Stimulated activated CD4-positive, alpha-beta T cell treated with anti-CD3 and anti-CD28 coated beads, TNF-alpha, amount 100 ng/mL, for 24 hours (primary cell): ENCODE data around the gene HSPBP1.
"Not testable (repeated sequence)": the region's sequence is repeated elsewhere in the genome, so short reads cannot be mapped to it uniquely, and the experiment has no call there.

Experiments
- DNase-seq, 3 experiments: peaks; one replicate each; pipeline ENCODE4 v3.0.0-alpha.2; 2020; ENCODE audit warnings: low read depth in 3 of 3

HSPBP1 gene

DNA sequence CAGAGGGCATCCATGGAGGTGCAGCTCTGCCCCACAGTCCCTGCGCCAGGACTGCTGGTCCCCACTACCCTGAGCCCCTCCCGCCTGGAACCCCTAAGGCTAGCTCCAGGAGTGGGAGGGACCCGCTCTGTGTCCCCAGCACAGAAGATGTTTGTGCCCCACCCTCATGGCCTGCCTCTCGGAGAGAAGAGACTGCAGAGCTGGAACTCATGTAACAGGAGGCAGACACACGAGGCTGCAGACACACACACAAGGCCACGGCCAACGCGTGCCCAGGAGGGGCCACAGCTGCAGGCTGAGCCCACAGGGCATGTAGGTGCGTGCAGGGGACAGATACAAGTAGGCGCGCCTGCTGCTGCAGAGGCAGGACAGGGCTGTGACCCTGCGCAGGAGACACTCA is 40.9 kb downstream of the HSPBP1 start:
- DNase-seq = no peak

DNA sequence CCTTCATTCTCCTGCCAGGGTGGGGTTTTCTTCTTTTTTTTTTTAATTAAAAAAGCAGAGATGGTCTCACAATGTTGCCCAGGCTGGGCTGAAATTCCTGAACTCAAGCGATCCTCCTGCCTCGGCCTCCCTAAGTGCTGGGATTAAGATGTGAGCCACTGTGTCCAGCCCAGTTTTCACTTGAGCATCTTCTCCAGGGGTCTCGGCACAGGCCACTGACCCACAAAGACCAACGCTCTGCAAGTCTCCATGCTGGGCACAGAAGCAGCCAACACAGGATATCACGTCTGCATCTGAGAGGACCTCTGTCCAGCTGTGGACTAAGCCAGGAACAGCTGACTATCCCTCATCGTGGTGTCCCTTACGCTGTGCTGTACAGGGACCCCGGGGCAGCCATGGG is 41.9 kb downstream of the HSPBP1 start:
- DNase-seq = no peak

DNA sequence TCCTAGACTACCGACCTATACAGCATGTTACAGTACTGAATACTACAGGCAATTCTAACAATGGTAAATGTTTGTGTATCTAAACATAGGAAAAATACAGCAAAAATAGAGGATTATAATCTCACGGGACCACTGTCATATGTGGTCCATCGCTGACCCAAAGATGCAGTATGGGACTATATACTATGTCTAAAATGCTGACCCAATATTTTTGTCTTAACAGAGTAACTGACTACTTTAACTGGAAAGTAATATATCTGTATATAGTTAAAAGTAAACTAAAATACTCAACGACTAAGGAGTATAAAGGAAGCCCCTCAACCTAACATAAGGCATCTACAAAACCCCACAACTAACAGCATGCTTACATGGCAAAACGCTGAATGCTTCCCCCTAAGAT is 46.9 kb downstream of the HSPBP1 start:
- DNase-seq = no peak

DNA sequence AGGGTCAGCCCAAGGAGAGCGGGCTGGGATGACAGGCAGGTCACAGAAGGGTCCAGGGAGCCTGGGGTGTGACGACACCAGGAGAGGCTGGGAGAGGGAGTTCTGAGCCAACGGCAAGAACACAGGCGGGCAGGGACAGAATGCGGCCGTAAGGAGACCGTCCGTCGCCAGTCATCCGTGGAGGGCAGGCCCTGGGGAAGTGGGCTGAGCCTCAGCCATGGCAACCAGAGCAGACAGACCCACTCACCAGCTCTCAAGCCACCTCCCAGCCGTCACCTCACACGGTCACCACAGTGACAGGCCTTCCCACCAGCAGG is 47.7 kb downstream of the HSPBP1 start:
- no peak for DNase-seq

DNA sequence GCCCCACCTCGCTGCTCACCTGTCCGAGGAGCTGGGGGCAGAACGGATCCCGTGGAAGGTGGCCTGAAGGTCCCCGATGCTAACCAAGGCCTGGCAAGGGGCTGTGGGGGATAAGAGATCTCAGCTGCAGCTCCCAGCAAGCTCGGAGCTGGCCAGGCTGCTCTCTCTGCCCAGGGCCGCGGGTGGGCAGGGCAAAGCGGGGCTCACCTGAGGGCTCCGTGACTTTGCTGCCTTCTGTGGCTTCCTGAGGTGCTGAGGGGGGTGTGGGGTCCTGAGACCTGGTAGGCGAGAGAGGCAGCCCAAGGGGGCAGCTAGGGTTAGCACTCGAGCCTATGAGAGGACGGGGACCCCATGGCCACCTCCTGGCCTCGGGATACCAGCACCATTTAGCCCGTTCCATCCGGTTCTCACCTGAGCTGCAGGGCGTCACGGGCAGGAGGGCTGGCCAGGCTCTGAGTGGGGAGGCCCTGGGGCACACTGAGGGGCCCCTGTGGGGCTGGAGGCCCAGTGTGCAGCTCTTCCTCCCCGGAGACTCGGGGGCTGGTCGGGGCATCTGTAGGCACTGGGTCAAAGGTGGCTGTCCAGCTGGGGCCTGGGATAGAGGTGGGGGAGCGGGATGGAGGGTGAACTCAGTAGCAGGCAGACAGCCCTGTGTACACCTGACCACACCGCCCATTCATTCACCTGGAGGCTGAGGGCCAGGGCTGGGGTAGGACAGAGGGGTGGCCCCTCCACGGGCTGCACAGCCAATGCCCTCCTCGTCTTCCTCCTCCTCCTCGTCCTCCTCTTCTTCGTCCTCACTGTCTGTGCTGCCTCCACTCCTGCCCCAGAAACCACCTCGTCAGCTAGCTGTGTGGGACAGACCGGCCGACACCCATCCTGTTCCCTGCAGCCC is 48.3 kb downstream of the HSPBP1 start:
- no peak for DNase-seq

DNA sequence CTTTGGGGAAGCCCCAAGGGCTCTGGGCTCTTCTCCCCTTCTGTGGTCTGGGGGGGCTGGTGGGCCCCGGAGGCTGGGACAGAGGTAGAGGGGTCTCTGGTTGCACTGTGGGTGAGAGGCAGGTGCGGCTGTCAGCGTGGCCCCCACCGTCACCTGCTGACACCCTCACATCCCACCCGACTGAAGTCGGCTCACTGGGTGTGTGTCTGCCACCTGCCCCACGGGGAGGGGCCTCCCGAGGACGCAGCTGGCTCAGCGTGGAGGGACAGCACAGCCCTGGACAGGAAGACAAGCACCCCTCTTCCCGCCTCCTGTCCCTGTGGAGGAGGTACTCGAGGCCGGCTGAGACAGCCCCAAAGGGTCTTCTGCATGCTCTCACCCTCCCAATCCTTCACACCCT is 49.1 kb downstream of the HSPBP1 start:
- DNase-seq = no peak

DNA sequence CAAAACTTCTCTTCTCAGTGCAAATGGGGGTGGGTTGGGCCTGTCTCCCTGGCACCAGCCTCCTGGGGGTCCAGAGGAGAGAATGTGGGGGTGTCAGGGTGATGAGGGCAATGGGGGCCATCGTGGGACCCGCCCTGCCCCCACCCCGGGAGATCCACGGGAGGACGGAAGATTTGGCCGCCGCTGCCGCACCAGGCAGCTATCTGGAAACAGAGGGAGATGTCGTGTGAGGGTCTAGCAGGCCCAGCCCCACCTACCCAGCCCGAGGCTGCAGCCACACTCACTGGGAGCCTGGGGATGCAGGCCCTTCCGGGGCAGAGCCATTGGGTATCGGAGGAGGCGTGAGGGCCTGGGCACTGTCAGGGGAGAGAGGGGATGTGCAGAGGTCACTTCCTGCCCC is 49.6 kb downstream of the HSPBP1 start:
- DNase-seq = no peak

DNA sequence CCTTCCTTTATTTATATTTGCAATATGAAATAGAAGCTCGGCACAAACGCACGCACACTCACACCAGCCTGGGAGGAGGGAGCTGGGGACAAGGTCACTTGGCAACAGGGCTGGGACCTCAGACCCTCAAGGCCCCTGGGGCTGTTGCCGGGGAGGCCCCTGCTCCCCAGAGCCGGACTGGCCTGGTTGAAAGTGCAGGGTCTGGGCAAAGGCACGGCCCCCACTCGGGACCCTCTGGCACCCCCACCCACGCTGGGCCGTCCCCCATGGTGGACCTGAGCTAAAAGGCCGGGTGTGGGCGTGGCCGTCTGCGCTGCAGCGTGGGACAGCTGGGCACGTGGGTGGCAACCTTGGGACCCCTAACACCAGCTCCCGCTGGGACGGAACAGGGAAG is 50.1 kb downstream of the HSPBP1 start:
- DNase-seq = no peak

DNA sequence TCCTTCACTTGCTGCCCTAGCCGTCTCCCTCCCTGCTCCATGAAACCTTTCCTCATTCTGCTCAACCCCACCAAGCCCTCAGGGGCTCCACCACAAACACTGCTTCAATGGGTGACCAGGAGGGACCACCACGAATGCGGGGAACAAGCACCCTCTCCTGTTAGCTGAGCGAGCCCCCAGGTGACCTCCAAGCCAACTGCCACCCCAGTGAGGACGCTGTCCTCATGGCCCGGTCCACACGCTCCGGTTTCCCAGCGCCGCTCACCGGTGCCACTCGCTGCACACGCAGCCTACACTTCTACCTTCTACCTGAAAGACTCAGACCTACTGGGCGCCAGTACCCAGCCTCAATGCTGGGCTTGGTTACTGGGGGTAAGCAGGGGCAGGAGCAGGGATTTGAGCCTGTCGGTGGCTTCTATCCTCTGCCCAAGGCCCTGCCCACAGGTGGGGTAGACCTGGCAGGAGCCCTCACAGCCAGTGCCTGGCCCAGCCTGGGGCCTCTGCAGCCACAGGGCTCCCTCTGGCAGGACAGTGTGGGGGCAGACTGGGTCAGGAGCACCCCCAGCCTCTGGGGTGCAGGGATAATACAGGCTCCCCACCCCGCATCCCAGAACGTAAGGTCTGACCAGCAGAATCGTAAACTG is 50.6 kb downstream of the HSPBP1 start:
- no peak for DNase-seq

DNA sequence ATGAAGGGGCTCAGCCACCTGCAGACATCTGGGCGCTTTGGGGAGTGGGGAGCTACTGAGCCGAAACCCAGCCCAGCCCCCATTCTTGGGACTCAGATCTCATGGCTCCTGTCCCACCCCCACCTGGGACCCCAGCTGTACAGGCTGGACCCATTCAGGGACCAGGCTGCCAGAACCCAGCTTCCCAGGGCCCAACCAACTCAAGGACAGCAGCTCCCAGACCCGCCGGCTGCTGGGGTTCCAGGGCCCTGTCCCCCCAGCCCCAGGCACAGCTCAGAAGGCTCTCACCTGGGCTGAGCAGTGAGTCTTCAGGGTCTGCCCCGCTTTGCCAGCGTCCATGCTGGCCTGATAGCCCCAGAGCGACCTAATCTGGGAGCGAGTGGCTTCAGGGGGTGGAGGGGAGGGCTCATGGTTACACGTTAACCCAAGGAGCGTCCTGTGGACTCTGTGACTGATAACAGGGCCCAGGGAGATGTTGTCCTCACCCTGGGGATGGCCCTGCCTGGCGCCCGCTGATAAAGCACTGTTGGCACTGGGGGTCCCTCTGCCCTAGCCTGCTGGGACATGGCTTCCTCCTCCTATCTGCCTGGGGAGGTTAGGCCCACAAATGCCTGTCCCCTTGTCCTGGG is 51.4 kb downstream of the HSPBP1 start, which contains the start of gene TMEM86B:
TMEM86B (minus strand) TSS at position 361 of the 629 bp plus-strand sequence; CDS start at position 339, 22 bp downstream.
- no peak for DNase-seq

DNA sequence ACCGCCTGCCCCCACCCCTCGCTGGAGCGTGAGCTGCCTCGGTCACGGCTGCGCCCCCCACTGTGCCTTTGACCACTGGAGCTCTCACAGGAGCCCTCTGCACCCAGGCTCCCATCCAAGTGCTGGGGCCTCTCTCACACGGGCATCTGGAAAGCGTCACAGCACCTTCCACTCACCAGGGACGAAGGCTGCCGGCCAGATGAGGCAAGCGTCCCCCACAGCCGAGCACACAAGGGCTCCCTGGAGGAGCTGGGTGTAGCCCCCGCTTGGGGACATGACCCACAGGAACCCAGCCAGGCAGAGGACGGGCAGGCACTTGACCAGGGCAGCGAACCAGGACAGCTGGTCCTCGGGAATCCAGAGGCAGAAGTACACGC is 51.9 kb downstream of the HSPBP1 start:
- DNase-seq = no peak

DNA sequence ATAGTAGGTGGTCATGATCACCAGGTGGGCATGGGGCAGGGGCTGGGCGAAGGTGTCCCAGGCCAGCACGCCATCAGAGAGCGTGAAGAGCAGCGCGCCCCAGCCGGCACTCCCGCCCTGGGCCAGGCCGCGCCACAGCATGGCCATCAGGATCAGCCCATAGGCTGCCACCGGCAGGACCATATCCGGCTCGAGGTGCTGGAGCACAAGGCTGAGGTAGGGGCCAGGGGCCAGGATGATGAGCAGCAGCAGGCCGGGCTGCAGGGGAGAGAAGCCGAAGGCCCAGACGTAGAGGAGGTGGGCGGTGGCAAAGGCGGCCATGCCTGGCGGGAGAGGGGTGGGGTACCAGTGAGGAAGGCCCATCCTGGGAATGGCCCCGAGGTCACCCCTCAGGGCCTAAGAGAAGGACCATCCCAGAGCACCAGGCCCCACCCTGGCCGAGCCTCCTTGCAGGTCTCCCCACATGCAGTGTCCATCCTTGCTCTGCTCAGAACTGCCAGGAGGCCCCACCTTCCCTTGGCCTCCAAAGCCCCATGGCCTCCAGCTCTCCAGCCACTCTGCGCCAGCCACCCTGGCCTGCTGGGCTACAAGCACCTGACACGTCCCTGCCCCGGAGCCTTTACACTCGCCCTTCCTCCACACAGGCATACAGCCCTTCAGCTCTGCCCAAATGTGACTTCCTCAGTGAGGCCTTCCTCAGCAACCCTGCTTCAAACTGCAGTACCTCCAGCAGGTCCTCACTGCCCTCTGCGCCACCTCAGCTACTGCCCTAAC is 52.5 kb downstream of the HSPBP1 start:
- DNase-seq = no peak

DNA sequence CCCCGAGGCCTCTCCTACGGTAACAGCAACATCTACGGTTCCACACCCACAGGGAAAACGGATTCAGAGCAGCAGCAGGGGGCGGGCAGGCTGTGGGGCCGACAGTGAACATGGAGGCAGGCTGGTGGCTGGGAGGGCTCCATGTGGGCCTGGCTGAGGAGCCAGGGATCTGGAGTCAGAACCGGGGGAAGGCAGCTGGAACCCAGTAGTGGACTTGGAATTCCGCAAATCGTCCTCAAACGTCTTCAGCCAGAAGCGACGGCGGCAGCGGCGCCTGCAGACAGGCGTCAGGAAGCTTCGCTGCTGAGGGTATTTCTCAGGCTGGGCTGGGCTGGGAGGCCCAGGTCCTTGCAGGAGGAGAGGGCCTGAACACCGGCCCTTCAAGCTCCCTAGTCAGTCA is 53.1 kb downstream of the HSPBP1 start:
- DNase-seq = no peak

DNA sequence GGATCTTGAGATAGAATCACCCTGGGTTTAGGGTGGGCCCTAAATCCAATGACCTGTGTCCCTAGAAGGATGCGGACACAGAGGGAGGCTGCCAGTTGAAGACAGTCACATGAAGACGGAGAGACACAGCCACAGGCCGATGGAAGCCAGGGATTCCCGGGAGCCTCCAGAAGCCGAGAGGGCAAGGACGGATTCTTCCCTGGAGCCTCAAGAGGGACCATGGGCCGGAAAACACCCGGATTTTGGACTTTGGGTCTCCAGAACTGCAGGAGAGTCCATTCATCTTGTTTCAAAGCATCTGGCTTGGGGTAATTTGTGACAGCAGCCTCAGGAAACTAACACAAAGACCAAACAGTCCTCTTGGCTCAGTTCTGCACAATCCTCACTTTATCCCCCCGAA is 53.6 kb downstream of the HSPBP1 start:
- DNase-seq = no peak

DNA sequence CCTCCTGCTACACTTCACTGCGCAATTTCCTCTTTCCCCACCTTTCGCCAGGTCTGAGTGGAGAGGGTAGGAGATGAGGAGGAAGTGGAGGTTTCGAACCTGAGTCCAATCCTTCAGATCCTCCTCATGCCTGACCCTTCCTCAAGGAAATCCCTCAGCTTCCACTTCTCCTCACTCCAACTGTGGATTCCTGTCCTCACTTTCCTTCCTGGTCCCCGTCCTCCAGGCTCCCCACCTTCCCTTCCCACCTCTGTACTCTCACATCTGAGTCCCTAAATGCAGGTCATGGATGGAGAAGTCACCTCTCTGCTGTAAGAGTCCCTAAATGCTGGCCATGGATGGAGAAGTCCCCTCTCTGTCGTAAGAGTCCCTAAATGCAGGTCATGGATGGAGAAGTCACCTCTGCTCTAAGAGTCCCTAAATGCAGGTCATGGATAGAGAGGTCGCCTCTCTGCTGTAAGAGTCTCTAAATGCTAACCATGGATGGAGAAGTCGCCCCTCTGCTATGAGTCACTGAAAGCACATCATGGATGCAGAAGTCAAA is 54.4 kb downstream of the HSPBP1 start:
- no peak for DNase-seq

DNA sequence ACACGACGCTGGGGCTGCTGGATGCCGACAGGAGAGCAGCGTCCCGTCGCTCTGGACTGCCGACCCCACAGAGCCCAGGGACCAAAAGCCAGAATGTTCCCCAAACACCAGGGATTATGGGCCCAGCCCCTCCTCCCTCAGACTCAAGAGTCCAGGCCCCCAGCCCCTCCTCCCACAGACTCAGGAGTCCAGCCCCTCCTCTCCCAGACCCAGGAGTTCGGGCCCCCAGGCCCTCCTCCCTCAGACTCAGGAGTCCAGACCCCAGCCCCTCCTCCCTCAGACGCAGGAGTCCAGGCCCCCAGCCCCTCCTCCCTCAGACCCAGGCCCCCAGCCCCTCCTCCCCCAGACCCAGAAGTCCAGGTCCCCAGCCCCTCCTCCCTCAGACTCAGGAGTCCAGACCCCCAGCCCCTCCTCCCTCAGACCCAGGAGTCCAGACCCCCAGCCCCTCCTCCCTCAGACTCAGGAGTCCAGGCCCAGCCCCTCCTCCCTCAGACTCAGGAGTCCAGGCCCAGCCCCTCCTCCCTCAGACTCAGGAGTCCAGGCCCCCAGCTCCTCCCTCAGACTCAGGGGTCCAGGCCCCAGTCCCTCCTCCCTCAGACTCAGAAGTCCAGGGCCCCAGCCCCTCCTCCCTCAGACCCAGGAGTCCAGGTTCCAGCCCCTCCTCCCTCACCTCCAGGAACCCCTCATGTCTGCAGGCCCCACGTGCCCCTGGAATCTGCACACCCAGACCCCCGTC is 55.1 kb downstream of the HSPBP1 start:
- not testable (repeated sequence) for DNase-seq

DNA sequence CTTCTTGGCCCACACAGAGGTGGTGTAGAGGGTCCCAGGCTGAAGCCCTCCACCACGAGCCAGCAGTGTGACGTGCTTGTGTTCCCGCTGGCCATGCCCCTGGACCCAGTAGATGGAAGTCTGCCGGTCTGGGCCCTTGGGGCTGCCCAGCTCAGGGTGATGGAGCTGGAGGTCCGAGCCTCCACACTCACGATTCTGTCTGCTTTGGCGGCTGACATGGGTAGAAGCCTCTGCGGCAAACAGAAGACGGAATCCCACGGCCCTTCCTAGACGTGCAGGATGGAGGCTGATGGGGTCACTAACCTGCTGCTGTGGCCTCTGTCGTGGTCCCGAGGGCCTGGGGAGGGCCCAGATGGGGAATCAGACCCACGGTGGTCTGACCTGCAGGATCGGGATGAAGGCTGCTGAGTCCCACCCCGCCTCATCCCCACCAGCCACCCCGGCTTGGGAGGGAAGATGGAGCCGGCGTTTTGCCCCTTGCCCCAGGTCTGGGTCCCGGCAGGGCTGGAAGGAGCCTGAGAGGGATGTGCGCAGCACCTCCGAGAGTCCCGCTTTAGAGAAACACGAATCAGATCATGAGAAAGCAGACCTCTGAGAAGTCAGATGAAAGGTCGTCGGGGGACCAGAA is 55.8 kb downstream of the HSPBP1 start:
- no peak for DNase-seq

DNA sequence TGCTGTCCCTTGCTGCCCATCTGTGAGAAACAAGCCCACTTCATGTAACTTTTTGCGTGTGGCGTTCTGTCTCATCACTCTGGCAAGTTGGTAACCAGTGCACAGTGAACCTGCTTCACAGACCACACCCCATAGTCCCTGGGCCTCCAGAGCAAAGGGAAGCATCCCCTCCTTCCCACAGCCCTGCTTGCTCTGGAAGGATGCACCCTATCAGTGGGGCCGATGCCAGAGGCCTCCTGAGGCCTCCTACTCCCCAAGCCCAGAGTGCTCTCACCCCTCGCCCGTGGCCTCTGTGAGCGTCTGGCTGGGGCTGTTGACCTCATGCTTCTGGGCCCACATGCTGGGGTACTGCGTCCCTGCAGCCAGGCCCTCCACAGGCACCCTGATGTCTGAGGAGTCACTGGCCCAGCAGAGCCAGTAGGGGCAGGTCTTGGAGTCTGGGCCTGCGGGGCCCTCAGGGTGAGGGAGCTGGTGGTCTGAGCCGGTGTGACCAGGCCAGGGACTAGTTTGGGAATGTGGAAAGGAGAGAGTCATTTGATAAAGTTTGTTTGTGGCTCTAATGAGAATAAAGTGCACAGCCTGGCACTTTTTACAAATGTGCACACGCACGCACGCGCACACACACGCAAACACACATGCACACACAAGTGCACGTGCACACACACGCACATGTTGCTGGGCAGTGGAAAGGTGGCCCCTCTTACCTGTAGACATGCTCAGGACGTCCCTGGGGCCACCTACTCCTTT is 56.4 kb downstream of the HSPBP1 start:
- no peak for DNase-seq

DNA sequence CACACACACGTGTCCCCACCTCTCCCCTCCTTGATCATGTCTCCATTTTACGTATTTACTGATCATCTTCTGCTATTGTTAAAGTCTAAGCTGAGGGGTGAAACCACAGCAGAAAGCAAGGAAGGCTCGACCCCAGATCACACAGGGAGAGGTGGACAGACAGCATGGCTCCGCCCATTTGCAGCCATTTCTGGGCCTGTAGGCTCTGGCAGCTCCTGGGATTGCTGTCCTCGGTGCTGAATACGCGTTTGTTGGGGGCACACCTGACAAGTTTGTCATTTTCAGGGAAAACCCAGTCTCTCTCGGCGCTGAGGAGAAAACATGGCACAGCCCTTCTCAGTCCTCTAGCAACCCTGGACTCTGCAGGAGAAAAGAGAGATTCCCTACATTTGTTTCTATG is 59.4 kb downstream of the HSPBP1 start:
- no peak for DNase-seq
